ENCODE data around the gene CC2D1B.

The CC2D1B gene

GRCh38 chr1:52365071-52365745 lies 797 bp downstream of the CC2D1B start:
- intact Hi-C loops (cut with DNase I) = loop anchor here (5.0 kb wide), 2 partner anchors 37 to 308 kb away; partner anchors contain the start of genes BTF3L4, ORC1, PRPF38A and TXNDC12
- DNase-seq = peak in 40 of 42 donors; percentile 1 to 76 (median 48)

- DNase-seq = no peak
- intact Hi-C loops (cut with DNase I) = no loop called here
Measured at GRCh38 chr1:52364235-52364839, 1.7 kb downstream of the CC2D1B start.

- intact Hi-C loops (cut with DNase I) = no loop called here
- no peak for DNase-seq
Measured at GRCh38 chr1:52360595-52360968, 5.4 kb downstream of the CC2D1B start.

- intact Hi-C loops (cut with DNase I) = no loop called here
- no peak for DNase-seq
Measured at GRCh38 chr1:52359676-52360594, 6.1 kb downstream of the CC2D1B start.

- intact Hi-C loops (cut with DNase I) = no loop called here
Measured at GRCh38 chr1:52358851-52359497, 7.0 kb downstream of the CC2D1B start.

GRCh38 chr1:52357397-52357796 lies 8.6 kb downstream of the CC2D1B start:
- no peak for DNase-seq
- intact Hi-C loops (cut with DNase I) = no loop called here

More at GRCh38 chr1:52358851-52359497, 7.0 kb downstream of the CC2D1B start:
- no peak for DNase-seq

GRCh38 chr1:52356818-52357355 lies 9.1 kb downstream of the CC2D1B start:
- intact Hi-C loops (cut with DNase I) = no loop called here
- no peak for DNase-seq

GRCh38 chr1:52355847-52356505 lies 10.0 kb downstream of the CC2D1B start:
- DNase-seq = no peak
- intact Hi-C loops (cut with DNase I) = no loop called here

- DNase-seq = no peak
- intact Hi-C loops (cut with DNase I) = no loop called here
Measured at GRCh38 chr1:52355436-52355835, 10.6 kb downstream of the CC2D1B start.

GRCh38 chr1:52352690-52353089 lies 13.3 kb downstream of the CC2D1B start:
- DNase-seq = no peak
- intact Hi-C loops (cut with DNase I) = no loop called here

- peak in 32 of 42 donors; percentile 12 to 74 (median 48) for DNase-seq
- intact Hi-C loops (cut with DNase I) = no loop called here
Measured at GRCh38 chr1:52348704-52349300, 17.2 kb downstream of the CC2D1B start.

- DNase-seq = no peak
- intact Hi-C loops (cut with DNase I) = no loop called here
Measured at GRCh38 chr1:52346653-52347052, 19.4 kb downstream of the CC2D1B start.

- intact Hi-C loops (cut with DNase I) = no loop called here
- DNase-seq = no peak
Measured at GRCh38 chr1:52345252-52345651, 20.8 kb downstream of the CC2D1B start.

GRCh38 chr1:52343979-52344378 lies 22.0 kb downstream of the CC2D1B start:
- DNase-seq = no peak
- intact Hi-C loops (cut with DNase I) = no loop called here

GRCh38 chr1:52341655-52342260 lies 24.2 kb downstream of the CC2D1B start:
- intact Hi-C loops (cut with DNase I) = no loop called here
- no peak for DNase-seq

- intact Hi-C loops (cut with DNase I) = no loop called here
- no peak for DNase-seq
Measured at GRCh38 chr1:52337439-52337838, 28.6 kb downstream of the CC2D1B start.

- no peak for DNase-seq
- intact Hi-C loops (cut with DNase I) = no loop called here
Measured at GRCh38 chr1:52334906-52335528, 31.0 kb downstream of the CC2D1B start.
